Neuronal stem cell (in vitro differentiated cells): ENCODE data around the gene ABCC8.

Source experiments
- DNase-seq: peaks from one replicate; pipeline ENCODE4 v3.0.0-alpha.2; 2013; ENCODE audit warnings: low spot score
- H2AFZ ChIP-seq: one replicate; pipeline ENCODE4 v1.6.1; 2013; ENCODE audit warnings: mild to moderate bottlenecking, low read length, inconsistent platforms
- H2AK5ac ChIP-seq: 2 replicates; pipeline ENCODE4 v1.6.1; 2013; ENCODE audit warnings: low read depth, mild to moderate bottlenecking, inconsistent platforms, low read length, moderate library complexity, mixed read lengths
- H2BK120ac ChIP-seq: 2 replicates; pipeline ENCODE4 v1.6.1; 2013; ENCODE audit warnings: low read depth, mild to moderate bottlenecking, inconsistent platforms, low read length, moderate library complexity, mixed read lengths
- H2BK12ac ChIP-seq: one replicate; pipeline ENCODE4 v1.6.1; 2013; ENCODE audit warnings: low read length, inconsistent platforms
- H2BK15ac ChIP-seq: 2 replicates; pipeline ENCODE4 v1.6.1; 2013; ENCODE audit warnings: mild to moderate bottlenecking, low read length, inconsistent platforms, mixed read lengths
- H2BK5ac ChIP-seq: one replicate; pipeline ENCODE4 v1.6.1; 2013; ENCODE audit warnings: inconsistent platforms, mild to moderate bottlenecking, low read length, moderate library complexity
- H3K14ac ChIP-seq: one replicate; pipeline ENCODE4 v1.6.1; 2013; ENCODE audit warnings: low read length, inconsistent platforms
- H3K18ac ChIP-seq: 2 replicates; pipeline ENCODE4 v1.6.1; 2013; ENCODE audit warnings: low read length, inconsistent platforms
- H3K23ac ChIP-seq: 2 replicates; pipeline ENCODE4 v1.6.1; 2013; ENCODE audit warnings: low read depth, mild to moderate bottlenecking, mixed read lengths, low read length, inconsistent platforms; ENCODE audit not compliant: poor library complexity
- H3K27ac ChIP-seq: replicated peaks from 3 replicates; pipeline ENCODE4 v1.5.1; 2013; ENCODE audit warnings: low read length, inconsistent platforms
- H3K27me3 ChIP-seq, 3 experiments: 2 replicates each; pipeline ENCODE4 v1.6.1; 2013; ENCODE audit warnings: low read length in 3 of 3, mild to moderate bottlenecking in 2 of 3, inconsistent platforms in 1 of 3, low read depth in 1 of 3, mixed read lengths in 1 of 3, moderate library complexity in 1 of 3; ENCODE audit not compliant: control insufficient read depth in 3 of 3, insufficient read depth in 3 of 3
- H3K36me3 ChIP-seq, 2 donors: replicated peaks in 1 of 2; 2 replicates each; pipeline ENCODE4 v1.6.1; 2013; ENCODE audit warnings: low read length in 2 of 2; ENCODE audit not compliant: control insufficient read depth in 2 of 2, insufficient read depth in 2 of 2
- H3K4ac ChIP-seq: 2 replicates; pipeline ENCODE4 v1.6.1; 2013; ENCODE audit warnings: inconsistent platforms, mild to moderate bottlenecking, low read length, moderate library complexity
- H3K4me1 ChIP-seq, 2 donors: 1 replicate in 1 of 2; 2 replicates in 1 of 2; pipeline ENCODE4 v1.6.1; 2013; ENCODE audit warnings: low read length in 2 of 2, low read depth in 1 of 2; ENCODE audit not compliant: control insufficient read depth in 2 of 2, insufficient read depth in 1 of 2
- H3K4me2 ChIP-seq: one replicate; pipeline ENCODE4 v1.6.1; 2013; ENCODE audit warnings: mild to moderate bottlenecking, low read length, inconsistent platforms; ENCODE audit not compliant: insufficient read depth, poor library complexity, severe bottlenecking
- H3K4me3 ChIP-seq, 2 donors: 2 replicates each; pipeline ENCODE4 v1.5.1; 2013; ENCODE audit warnings: low read length in 2 of 2, mild to moderate bottlenecking in 2 of 2, inconsistent platforms in 1 of 2, moderate library complexity in 1 of 2
- H3K79me1 ChIP-seq: one replicate; pipeline ENCODE4 v1.6.1; 2013; ENCODE audit warnings: low read depth, mild to moderate bottlenecking, inconsistent platforms, low read length, moderate library complexity
- H3K9ac ChIP-seq: one replicate; pipeline ENCODE4 v1.6.1; 2013; ENCODE audit warnings: mild to moderate bottlenecking, low read depth, low read length, inconsistent platforms; ENCODE audit not compliant: poor library complexity
- H3K9me3 ChIP-seq, 2 donors: replicated peaks in 1 of 2; 2 replicates each; pipeline versions ENCODE3 to v1.6.1; 2013; ENCODE audit warnings: low read length in 2 of 2, mild to moderate bottlenecking in 2 of 2, inconsistent platforms in 1 of 2, low read depth in 1 of 2, mixed read lengths in 1 of 2, moderate library complexity in 1 of 2; ENCODE audit not compliant: control insufficient read depth in 2 of 2, insufficient read depth in 1 of 2
- H4K8ac ChIP-seq: one replicate; pipeline ENCODE4 v1.6.1; 2013; ENCODE audit warnings: low read depth, mild to moderate bottlenecking, inconsistent platforms, low read length, moderate library complexity
- H4K91ac ChIP-seq: one replicate; pipeline ENCODE4 v1.6.1; 2013; ENCODE audit warnings: low read length, low read depth, mild to moderate bottlenecking, inconsistent platforms; ENCODE audit not compliant: poor library complexity
- WGBS, 2 donors: extraction: QIAGEN DNeasy Blood & Tissue Kit; methylation state at CpG; one replicate each; pipeline ENCODE4 v1.1.7; 2013; ENCODE audit warnings: missing lambda C conversion rate in 2 of 2, mixed read lengths in 1 of 2; ENCODE audit not compliant: insufficient read length in 2 of 2, insufficient replicate concordance in 1 of 2; ENCODE audit errors: extremely low coverage in 2 of 2; 5-methylcytosine and 5-hydroxymethylcytosine counted together

Gene ABCC8

DNA sequence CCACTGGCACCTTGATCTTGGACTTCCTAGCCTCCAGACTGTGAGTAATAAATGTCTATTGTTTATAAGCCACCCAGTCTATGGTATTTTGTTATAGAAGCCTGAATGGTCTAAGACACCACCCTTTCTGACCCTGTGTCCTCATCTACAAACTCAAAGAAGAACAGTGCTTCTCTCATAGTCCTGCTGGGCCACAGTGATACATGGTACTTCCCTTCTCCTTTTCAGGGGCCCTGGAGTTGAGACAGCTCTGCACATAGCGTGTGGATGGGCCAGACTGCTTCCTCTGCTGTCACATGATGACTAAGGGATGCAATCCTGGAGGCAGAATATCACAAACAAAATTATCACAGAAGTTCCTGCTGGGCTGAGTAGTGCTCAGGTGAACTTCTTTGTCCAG, 93.2 kb downstream of the ABCC8 start:
- Histone ChIP-seq H2BK15ac (no peak overlapping the region), H3K36me3 (peaks cover 0 to 26% of the 10 kb centered on the region in 2 donors), H4K91ac (no peak overlapping the region), H3K4me2 (no peak overlapping the region), H2BK12ac (no peak overlapping the region), H2BK120ac (no peak overlapping the region), H3K4me3 (no peak overlapping the region), H3K4me1 (peaks cover 0 to under 1% of the 10 kb centered on the region in 2 donors), H2BK5ac (no peak overlapping the region), H3K23ac (no peak overlapping the region), H2AFZ (no peak overlapping the region), H3K4ac (no peak overlapping the region), H3K27ac (no peak overlapping the region), H4K8ac (no peak overlapping the region), H3K14ac (no peak overlapping the region), H3K27me3 (peaks cover 0 to 13% (median 0%) of the 10 kb centered on the region in 3 experiments), H3K18ac (no peak overlapping the region), H3K79me1 (no peaks in the 10 kb centered on the region), H2AK5ac (no peak overlapping the region), H3K9me3 (peaks cover 9 to 18% of the 10 kb centered on the region in 2 donors), H3K9ac (no peak overlapping the region)
- DNase-seq = no peak
- no CpG with 5 or more reads among the region's 1 CpG for WGBS, 2 donors

DNA sequence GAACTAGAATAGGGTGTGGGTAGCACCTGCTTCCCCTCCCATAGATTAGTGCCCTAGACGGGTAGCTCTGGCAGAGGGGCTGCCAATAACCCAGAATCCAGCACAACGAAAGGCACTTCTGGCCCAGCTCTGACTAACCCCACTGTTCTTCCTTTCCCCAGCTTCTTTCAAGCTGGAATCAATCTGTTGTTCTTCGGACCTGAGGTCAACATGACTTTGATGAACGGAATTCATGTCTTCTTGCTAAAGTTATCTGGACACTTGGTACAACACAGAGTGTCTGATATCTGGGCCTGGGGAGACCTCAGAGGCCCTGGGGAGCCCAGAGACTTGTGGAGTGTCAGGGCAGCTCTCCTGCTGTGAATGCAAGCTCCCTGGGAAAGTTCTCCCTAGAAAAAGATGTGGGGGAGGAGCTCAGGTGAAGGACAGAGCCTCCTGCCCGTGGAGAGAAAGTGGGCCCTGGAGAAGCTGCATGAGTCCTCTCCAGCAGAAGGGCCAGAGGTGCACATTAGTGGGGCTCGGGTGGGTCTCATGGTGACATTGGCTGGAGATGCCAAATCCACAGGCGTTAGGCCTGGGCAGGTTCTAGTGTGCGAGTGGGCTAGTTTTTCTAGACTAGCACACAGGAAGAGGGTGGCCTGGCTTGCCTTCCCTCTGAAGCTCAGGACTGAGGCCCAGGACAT, 94.5 kb downstream of the ABCC8 start:
- Histone ChIP-seq H3K9me3 (peaks cover 6 to 23% of the 10 kb centered on the region in 2 donors), H2AFZ (no peak overlapping the region), H3K27ac (no peak overlapping the region), H2BK120ac (no peak overlapping the region), H4K91ac (no peak overlapping the region), H4K8ac (no peak overlapping the region), H2BK12ac (no peak overlapping the region), H3K9ac (no peak overlapping the region), H3K4ac (no peak overlapping the region), H3K27me3 (peaks cover 0 to 8% (median 0%) of the 10 kb centered on the region in 3 experiments), H2BK15ac (no peak overlapping the region), H3K18ac (peak overlapping the region; percentile 27), H3K4me1 (no peaks in the 10 kb centered on the region), H3K4me2 (no peak overlapping the region), H2BK5ac (no peak overlapping the region), H3K23ac (no peak overlapping the region), H3K14ac (no peak overlapping the region), H3K79me1 (no peaks in the 10 kb centered on the region), H3K36me3 (peaks cover 0 to 39% of the 10 kb centered on the region in 2 donors), H3K4me3 (no peak overlapping the region), H2AK5ac (no peak overlapping the region)
- DNase-seq = no peak
- no CpG with 5 or more reads among the region's 8 CpGs for WGBS, 2 donors

- Histone ChIP-seq H3K4me1 (no peaks in the 10 kb centered on the region), H2AK5ac (no peak overlapping the region), H2BK12ac (no peak overlapping the region), H2BK120ac (no peak overlapping the region), H3K79me1 (no peaks in the 10 kb centered on the region), H3K27me3 (peaks cover 0 to 5% (median 0%) of the 10 kb centered on the region in 3 experiments), H3K9ac (no peak overlapping the region), H2AFZ (no peak overlapping the region), H2BK5ac (no peak overlapping the region), H3K4me3 (no peak overlapping the region), H3K4ac (no peak overlapping the region), H3K14ac (no peak overlapping the region), H3K4me2 (no peak overlapping the region), H3K9me3 (peaks cover 5 to 29% of the 10 kb centered on the region in 2 donors), H3K27ac (no peak overlapping the region), H4K8ac (no peak overlapping the region), H4K91ac (no peak overlapping the region), H2BK15ac (no peak overlapping the region), H3K18ac (no peak overlapping the region), H3K36me3 (peaks cover 0 to 49% of the 10 kb centered on the region in 2 donors), H3K23ac (no peak overlapping the region)
- WGBS, 2 donors = no CpG with 5 or more reads among the region's 4 CpGs
- no peak for DNase-seq
Observed at GRCh38 chr11:17381156-17381555, 95.5 kb downstream of the ABCC8 start.

- H3K27ac ChIP-seq = no peak overlapping the region
- H3K79me1 ChIP-seq = no peaks in the 10 kb centered on the region
- no peak for DNase-seq
- H4K91ac ChIP-seq = no peak overlapping the region
- no peak overlapping the region for H2AK5ac ChIP-seq
- H3K23ac ChIP-seq = no peak overlapping the region
- no peak overlapping the region for H3K9ac ChIP-seq
- H2BK15ac ChIP-seq = no peak overlapping the region
- H3K18ac ChIP-seq = no peak overlapping the region
- peaks cover 5 to 36% of the 10 kb centered on the region in 2 donors for H3K9me3 ChIP-seq
- H2BK5ac ChIP-seq = no peak overlapping the region
- H3K4me3 ChIP-seq = no peak overlapping the region
- no peaks in the 10 kb centered on the region for H3K4me1 ChIP-seq
- WGBS, 2 donors = no CpG with 5 or more reads among the region's 7 CpGs
- peaks cover 0 to 65% of the 10 kb centered on the region in 2 donors for H3K36me3 ChIP-seq
- no peak overlapping the region for H2AFZ ChIP-seq
- H2BK12ac ChIP-seq = no peak overlapping the region
- H3K4ac ChIP-seq = no peak overlapping the region
- no peak overlapping the region for H3K14ac ChIP-seq
- H3K27me3 ChIP-seq = no peaks in the 10 kb centered on the region
- H2BK120ac ChIP-seq = no peak overlapping the region
- no peak overlapping the region for H4K8ac ChIP-seq
- no peak overlapping the region for H3K4me2 ChIP-seq
Observed at GRCh38 chr11:17379383-17380180, 97.1 kb downstream of the ABCC8 start.
